ENCODE results near the gene ZGRF1. TPM values are rescaled to one million over a fixed set of nuclear protein-coding genes. Genes with fewer than 3 reads are reported as not detected.
"Not testable (repeated sequence)": the region's sequence is repeated elsewhere in the genome, so short reads cannot be mapped to it uniquely, and the experiment has no call there.

ZGRF1 gene
- total and polyA plus RNA-seq, 4 donors = 1.3 to 14.9 (median 4.6) TPM

- TF ChIP-seq, protein P1, sequence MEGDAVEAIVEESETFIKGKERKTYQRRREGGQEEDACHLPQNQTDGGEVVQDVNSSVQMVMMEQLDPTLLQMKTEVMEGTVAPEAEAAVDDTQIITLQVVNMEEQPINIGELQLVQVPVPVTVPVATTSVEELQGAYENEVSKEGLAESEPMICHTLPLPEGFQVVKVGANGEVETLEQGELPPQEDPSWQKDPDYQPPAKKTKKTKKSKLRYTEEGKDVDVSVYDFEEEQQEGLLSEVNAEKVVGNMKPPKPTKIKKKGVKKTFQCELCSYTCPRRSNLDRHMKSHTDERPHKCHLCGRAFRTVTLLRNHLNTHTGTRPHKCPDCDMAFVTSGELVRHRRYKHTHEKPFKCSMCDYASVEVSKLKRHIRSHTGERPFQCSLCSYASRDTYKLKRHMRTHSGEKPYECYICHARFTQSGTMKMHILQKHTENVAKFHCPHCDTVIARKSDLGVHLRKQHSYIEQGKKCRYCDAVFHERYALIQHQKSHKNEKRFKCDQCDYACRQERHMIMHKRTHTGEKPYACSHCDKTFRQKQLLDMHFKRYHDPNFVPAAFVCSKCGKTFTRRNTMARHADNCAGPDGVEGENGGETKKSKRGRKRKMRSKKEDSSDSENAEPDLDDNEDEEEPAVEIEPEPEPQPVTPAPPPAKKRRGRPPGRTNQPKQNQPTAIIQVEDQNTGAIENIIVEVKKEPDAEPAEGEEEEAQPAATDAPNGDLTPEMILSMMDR (IDR thresholded peaks at IDR 0.05; ENCODE audit: control extremely low read depth, extremely low read depth) = no peak
- no peaks in the 10 kb centered on the region for H3K4me1 ChIP-seq (ENCODE audit: control insufficient read depth in 5 of 5, insufficient read depth in 5 of 5, low read length in 5 of 5)
- ATAC-seq (ENCODE audit: insufficient read depth, low FRiP score) = no peak
- DNase-seq = no peak
- WGBS, 2 donors = 79 to 95% methylated on average over 2 of the region's 2 CpGs
- H3K9me3 ChIP-seq (ENCODE audit: control insufficient read depth in 4 of 4, insufficient read depth in 3 of 4, low read length in 3 of 4) = no peaks in the 10 kb centered on the region
- no peak overlapping the region for H3K27ac ChIP-seq (ENCODE audit: low read depth in 1 of 2, low read length in 1 of 2)
- H3K9ac ChIP-seq (ENCODE audit: insufficient read depth in 1 of 2, low read length in 2 of 2) = no peak overlapping the region
- no peaks in the 10 kb centered on the region for H3K36me3 ChIP-seq (ENCODE audit: control insufficient read depth in 4 of 4, insufficient read depth in 4 of 4, low read length in 4 of 4)
- no peak overlapping the region for H3K4me3 ChIP-seq
- H3K27me3 ChIP-seq (ENCODE audit: control insufficient read depth in 3 of 3, insufficient read depth in 3 of 3, low read length in 2 of 3) = no peaks in the 10 kb centered on the region
These were observed 78.9 kb downstream of the ZGRF1 start for GRCh38 chr4:112557676-112558411.

DNA sequence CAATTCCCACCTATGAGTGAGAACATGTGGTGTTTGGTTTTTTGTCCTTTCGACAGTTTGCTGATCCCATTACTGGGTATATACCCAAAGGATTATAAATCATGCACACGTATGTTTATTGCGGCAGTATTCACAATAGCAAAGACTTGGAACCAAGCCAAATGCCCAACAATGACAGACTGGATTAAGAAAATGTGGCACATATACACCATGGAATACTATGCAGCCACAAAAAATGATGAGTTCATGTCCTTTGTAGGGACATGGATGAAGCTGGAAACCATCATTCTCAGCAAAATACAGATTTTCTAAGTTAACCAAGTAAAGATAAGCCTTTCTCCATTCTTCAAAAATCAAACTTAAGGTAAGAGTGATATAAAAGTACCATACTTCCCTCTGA lies 82.4 kb downstream of the ZGRF1 start:
- DNase-seq; H3K4me3 ChIP-seq; H3K36me3 ChIP-seq (ENCODE audit: control insufficient read depth in 4 of 4, insufficient read depth in 4 of 4, low read length in 4 of 4); H3K9ac ChIP-seq (ENCODE audit: insufficient read depth in 1 of 2, low read length in 2 of 2); H3K27ac ChIP-seq (ENCODE audit: low read depth in 1 of 2, low read length in 1 of 2); H3K27me3 ChIP-seq (ENCODE audit: control insufficient read depth in 3 of 3, insufficient read depth in 3 of 3, low read length in 2 of 3); H3K4me1 ChIP-seq (ENCODE audit: control insufficient read depth in 5 of 5, insufficient read depth in 5 of 5, low read length in 5 of 5); ATAC-seq (ENCODE audit: insufficient read depth, low FRiP score); H3K9me3 ChIP-seq (ENCODE audit: control insufficient read depth in 4 of 4, insufficient read depth in 3 of 4, low read length in 3 of 4): not testable (repeated sequence)
- WGBS, 2 donors = 92 to 100% methylated on average over 2 of the region's 3 CpGs

GRCh38 chr4:112552668-112553067 lies 84.0 kb downstream of the ZGRF1 start:
- H3K27me3 ChIP-seq (ENCODE audit: control insufficient read depth in 3 of 3, insufficient read depth in 3 of 3, low read length in 2 of 3) = no peaks in the 10 kb centered on the region
- no peaks in the 10 kb centered on the region for H3K9me3 ChIP-seq (ENCODE audit: control insufficient read depth in 4 of 4, insufficient read depth in 3 of 4, low read length in 3 of 4)
- TF ChIP-seq, protein P1 (IDR thresholded peaks at IDR 0.05; ENCODE audit: control extremely low read depth, extremely low read depth) = no peak
- no peaks in the 10 kb centered on the region for H3K36me3 ChIP-seq (ENCODE audit: control insufficient read depth in 4 of 4, insufficient read depth in 4 of 4, low read length in 4 of 4)
- no peak overlapping the region for H3K9ac ChIP-seq (ENCODE audit: insufficient read depth in 1 of 2, low read length in 2 of 2)
- no peak overlapping the region for H3K4me3 ChIP-seq
- ATAC-seq (ENCODE audit: insufficient read depth, low FRiP score) (no peak), DNase-seq (no peak)
- H3K4me1 ChIP-seq (ENCODE audit: control insufficient read depth in 5 of 5, insufficient read depth in 5 of 5, low read length in 5 of 5) = no peaks in the 10 kb centered on the region
- WGBS, 2 donors = 39 to 88% methylated on average over 2 of the region's 2 CpGs
- no peak overlapping the region for H3K27ac ChIP-seq (ENCODE audit: low read depth in 1 of 2, low read length in 1 of 2)

DNA sequence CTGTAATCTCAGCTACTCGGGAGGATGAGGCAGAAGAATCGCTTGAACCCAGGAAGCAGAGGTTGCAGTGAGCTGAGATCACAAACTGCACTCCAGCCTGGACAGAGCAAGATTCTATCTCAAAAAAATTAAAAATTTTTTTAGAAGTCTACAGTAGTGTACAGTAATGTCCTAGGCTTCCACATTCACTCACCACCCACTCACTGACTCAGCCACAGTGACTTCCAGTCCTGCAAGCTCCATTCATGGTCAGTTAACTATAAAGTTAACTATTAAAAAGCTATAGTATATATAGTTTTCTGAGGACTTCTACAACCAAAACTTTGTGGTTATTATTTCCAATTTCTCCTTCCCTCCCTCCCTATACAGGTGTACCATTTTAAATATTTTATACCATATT lies 86.0 kb downstream of the ZGRF1 start:
- Histone ChIP-seq H3K27ac (ENCODE audit: low read depth in 1 of 2, low read length in 1 of 2) (no peak overlapping the region), H3K9ac (ENCODE audit: insufficient read depth in 1 of 2, low read length in 2 of 2) (no peak overlapping the region), H3K9me3 (ENCODE audit: control insufficient read depth in 4 of 4, insufficient read depth in 3 of 4, low read length in 3 of 4) (no peaks in the 10 kb centered on the region), H3K4me1 (ENCODE audit: control insufficient read depth in 5 of 5, insufficient read depth in 5 of 5, low read length in 5 of 5) (no peaks in the 10 kb centered on the region), H3K4me3 (no peak overlapping the region), H3K27me3 (ENCODE audit: control insufficient read depth in 3 of 3, insufficient read depth in 3 of 3, low read length in 2 of 3) (no peaks in the 10 kb centered on the region), H3K36me3 (ENCODE audit: control insufficient read depth in 4 of 4, insufficient read depth in 4 of 4, low read length in 4 of 4) (no peaks in the 10 kb centered on the region)
- WGBS, 2 donors = 94 to 98% methylated on average over 2 of the region's 2 CpGs
- ATAC-seq (ENCODE audit: insufficient read depth, low FRiP score) = no peak
- TF ChIP-seq, protein P1 (IDR thresholded peaks at IDR 0.05; ENCODE audit: control extremely low read depth, extremely low read depth) = no peak
- DNase-seq = no peak
